ENCODE results near the gene KRTAP4-6.
"Not testable (repeated sequence)": the region's sequence is repeated elsewhere in the genome, so short reads cannot be mapped to it uniquely, and the experiment has no call there.

GRCh38 chr17:41105347-41105746 is 35.0 kb downstream of the KRTAP4-6 start, which contains the start of gene KRTAP4-9:
- not testable (repeated sequence) for TF ChIP-seq POLR2A, CTCF (IDR thresholded peaks at IDR 0.05)
